GM18507 (cell line): ENCODE results near the gene UCN3.
"Not testable (repeated sequence)": the region's sequence is repeated elsewhere in the genome, so short reads cannot be mapped to it uniquely, and the experiment has no call there.

Experiments
- DNase-seq: peaks from one replicate; pipeline ENCODE4 v3.0.0; 2011; ENCODE audit warnings: low read depth; ENCODE audit not compliant: insufficient read length; ENCODE audit errors: extremely low spot score
- FAIRE-seq: peaks from 2 replicates; lab custom pipeline; 2011; peaks lifted over from hg19 to GRCh38; lab: Jason Lieb, UNC

Gene UCN3

GRCh38 chr10:5400468-5401240, 35.9 kb downstream of the UCN3 start:
- no peak for DNase-seq
- FAIRE-seq, result no peak

DNA sequence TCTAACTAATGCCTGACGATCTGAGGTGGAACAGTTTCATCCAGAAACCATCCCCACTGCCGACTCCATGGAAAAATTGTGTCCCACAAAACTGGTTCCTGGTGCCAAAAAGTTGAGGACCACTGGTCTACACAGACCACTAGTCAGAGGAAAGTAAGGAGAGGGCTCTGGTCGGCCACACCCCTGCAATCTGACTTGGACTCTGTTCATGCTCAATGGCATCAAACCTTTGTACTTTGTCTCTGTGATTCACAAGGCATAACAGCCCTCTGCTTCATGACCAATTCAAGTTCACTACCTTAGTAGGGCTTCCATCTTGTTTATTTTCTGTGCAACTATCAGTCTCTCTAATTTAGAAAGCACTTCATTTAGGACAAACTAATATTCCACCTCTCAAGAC, 38.0 kb downstream of the UCN3 start:
- DNase-seq (no peak), FAIRE-seq (no peak)

GRCh38 chr10:5404208-5405041, 39.7 kb downstream of the UCN3 start, which contains the start of gene TUBAL3:
TUBAL3 (minus strand) TSS chr10:5404828; CDS start chr10:5404792, 36 bp downstream.
- no peak for DNase-seq
- no peak for FAIRE-seq

DNA sequence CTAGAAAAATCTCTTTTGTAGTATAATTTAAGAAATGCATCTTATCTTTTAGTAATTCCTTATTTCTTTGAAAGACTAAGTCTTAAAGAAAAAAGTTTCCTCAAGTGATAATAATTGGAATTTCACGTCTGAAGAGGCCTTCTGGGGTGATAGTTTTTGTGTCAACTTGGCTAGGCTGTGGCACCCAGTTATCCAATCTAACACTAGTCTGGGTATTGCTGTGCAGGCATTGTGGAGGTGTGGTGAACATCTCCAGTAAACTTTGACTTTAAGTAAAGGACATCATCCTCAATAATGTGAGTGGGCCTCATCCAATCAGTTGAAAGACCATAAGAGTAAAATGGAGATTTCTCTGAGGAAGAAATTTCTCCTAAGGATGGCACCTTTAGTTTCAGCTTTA, 42.2 kb downstream of the UCN3 start:
- FAIRE-seq (no peak), DNase-seq (no peak)

- not testable (repeated sequence) for DNase-seq, FAIRE-seq
These were observed 46.0 kb downstream of the UCN3 start for GRCh38 chr10:5410787-5411186.

DNA sequence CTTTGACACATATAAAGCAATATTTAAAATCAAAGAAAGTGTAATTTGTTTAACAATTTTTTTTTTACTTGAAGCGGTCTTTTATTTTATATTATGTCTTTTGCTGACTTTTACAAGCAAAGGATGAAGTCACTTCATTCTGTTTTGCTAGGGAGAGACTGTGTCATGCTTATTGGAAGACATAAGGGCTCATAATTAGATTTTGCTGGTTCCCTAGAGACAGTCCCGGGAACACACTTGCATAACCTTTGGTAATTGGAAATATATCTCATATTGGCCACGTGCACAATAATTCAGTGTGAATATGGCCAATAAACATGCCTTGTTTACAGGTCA, 47.1 kb downstream of the UCN3 start:
- DNase-seq, result no peak
- no peak for FAIRE-seq

DNA sequence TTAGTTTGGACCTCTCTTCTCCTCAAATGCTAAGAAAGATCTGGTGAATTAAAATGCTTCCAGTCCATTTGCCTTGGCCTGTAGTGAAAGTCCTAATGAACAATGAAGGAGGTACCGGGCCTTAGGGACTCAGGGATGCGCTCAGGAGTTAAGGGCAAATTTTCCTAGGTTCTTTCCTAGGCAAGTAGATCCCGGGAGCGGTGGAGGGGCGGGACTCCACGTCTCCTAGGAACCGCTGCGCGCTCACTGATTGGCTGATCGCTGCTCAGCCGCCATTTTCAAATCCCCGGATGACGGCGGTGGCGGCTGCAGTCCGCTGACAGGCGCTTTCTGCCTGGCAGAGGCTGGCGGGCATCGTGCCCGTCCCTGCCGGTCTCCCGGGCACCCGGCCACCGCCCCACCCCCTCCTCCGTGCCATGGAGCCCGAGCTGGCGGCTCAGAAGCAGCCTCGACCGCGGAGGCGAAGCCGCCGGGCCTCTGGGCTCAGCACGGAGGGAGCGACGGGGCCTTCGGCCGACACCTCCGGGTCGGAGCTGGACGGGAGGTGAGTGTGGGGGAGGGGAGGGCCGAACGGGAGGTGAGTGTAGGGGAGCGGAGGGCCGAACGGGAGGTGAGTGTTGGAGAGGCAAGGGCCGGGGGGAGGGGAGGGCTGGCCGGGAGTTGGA, 47.6 kb downstream of the UCN3 start, which contains the start of gene NET1:
TSS of gene NET1 (plus strand) at position 281 of the 665 bp plus-strand sequence. CDS start at position 417, 136 bp downstream.
- FAIRE-seq, result peak; percentile 83
- peak; percentile 89 for DNase-seq

DNA sequence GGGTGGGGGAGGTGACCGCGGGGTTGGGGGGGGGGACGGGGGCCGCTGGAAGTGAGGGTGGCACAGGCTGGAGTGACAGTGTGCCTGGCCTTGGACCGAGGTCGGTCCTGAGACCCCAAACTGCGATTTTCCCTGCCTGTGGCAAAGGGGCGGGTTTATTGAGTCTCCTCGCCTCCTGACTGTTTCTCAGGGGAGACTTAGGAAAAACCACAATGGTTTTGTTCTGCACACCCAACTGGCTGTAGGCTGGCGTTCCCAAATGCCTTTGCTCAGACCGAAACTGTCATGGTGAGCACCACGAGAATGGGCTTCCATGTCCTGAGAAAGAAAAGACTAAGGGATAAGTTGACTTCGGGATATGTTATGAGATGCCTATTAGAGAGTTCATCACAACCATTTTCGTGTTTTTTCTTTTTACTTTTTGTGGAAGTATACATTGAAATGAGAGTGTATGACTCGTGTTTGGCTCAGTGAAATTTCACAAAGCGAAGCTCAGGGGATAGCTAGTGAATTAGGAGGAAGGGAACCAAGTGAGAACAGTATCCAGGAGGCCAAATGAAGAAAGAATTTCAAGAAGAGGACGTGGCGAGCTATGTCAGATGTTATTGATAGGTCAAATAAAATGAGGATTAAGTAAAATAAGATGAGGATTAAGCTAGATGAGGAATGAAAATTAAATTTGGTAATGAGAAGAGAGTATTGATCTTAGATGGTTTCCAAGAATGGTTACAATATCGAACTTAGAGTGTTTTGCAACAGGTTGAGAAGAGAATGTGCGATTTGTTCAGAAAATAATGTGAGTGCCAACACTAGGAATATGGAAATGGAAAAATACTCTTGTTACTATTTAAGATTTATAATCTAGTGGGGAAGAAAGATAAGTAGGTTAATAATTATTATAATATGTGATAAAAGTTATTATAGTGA, 48.5 kb downstream of the UCN3 start:
- no peak for DNase-seq

GRCh38 chr10:5416981-5417380, 52.2 kb downstream of the UCN3 start:
- DNase-seq (no peak), FAIRE-seq (no peak)

More for the DNA sequence above, 48.5 kb downstream of the UCN3 start:
- peak; percentile 46 for FAIRE-seq

DNA sequence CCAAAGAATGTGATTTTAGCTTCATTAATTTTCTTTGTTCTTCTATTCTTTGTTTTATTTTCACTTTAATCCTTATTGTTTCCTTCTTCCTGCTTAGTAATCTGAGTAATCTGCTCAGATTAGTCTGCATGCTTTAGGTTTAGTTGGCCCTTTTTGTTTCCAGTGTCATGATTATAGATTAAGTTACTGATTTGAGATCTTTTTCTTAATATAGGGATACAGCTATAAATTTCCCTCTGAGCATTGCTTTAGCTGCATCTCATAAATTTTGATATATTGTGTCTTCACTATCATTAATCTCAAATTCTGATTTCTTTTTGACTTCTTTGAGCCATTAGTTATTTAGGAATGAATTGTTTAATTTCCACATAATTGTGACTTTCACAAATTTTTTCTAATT, 53.8 kb downstream of the UCN3 start:
- FAIRE-seq (no peak), DNase-seq (no peak)

DNA sequence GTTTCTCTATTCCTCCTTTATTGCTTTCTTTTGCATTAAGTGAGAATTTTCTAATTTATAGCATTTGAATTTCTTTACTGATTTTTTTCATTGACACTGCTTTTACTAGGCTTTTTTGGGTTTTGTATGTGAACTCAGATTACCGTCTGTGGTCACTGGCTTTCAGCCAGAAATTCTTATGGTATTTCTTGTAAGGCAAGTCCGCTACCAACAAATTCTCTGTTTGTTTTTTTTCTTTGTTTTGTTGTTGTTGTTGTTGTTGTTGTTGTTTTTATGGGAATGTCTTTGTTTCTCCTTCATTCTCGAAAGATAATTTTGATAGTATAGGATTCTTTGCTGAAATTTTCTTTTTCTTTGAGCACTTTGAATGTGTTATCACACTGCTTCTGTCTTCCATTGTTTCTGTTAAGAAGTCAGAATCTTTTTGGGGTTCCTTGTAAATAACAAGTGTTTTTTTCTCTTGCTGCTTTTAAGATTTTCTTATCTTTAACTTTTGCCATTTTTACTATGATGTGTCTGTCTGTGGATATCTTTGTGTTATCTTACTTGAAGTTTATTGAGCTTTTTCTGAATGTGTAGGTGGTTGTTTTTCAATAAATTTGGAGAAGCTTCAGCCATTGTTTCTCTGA, 54.8 kb downstream of the UCN3 start:
- no peak for DNase-seq
- peak; percentile 24 for FAIRE-seq

DNA sequence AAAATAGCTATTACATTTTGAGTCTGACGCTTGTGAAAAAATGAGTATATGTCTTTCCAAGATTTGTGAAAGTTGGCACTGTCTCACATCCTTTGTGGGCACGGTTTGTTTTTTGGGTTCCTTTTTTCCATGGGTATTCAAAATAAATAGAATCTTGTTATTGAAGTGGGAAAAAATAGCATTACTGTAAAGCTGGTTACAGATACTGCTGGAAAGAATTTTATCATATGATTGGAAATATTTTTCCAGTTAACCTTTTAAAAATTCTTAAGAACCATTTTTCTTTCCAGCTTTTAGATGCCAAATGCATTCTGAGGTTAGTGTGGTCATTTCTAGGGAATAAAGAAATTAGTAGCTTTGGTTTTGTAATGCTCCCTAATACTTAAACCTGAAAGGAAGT, 59.0 kb downstream of the UCN3 start:
- no peak for DNase-seq
- FAIRE-seq, result no peak
